KG1 (cell line): Measurements from ENCODE around the gene SCD.

ENCODE experiments used
- DNase-seq: peaks from one replicate; lab custom pipeline; 2025; lab: John Stamatoyannopoulos, UW

SCD gene

DNA sequence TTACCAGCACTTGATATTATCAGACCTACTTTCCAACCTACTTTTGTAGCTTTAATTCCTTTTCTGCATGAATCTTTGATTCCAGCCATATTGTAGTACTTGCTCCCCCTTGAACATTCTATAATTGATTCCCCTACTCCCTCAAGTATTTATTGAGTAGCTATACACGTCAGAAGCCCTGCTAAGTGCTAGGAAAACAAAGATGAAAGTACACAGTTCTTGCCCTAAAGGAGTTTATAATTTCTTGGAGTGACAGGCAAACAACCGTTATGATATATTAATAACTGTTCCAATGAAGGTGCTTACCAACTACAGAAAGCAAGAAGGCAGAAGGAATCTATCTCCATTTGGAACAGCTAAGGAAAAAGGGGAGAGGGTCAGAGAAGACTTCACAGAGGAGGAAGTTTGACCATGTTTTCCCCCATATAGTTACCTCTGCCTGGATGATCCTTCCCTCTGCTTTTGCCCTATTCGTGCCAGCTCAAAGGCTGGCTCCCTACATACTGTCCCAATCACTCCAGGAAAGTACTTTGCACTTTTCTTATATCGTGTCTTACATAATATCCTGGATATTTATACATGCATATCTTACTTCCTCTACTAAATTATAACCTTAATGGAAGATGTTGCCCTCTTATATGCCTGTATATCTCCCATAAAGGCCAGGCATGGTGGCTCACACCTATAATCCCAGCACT lies 54.7 kb downstream of the SCD start:
- DNase-seq = no peak

DNA sequence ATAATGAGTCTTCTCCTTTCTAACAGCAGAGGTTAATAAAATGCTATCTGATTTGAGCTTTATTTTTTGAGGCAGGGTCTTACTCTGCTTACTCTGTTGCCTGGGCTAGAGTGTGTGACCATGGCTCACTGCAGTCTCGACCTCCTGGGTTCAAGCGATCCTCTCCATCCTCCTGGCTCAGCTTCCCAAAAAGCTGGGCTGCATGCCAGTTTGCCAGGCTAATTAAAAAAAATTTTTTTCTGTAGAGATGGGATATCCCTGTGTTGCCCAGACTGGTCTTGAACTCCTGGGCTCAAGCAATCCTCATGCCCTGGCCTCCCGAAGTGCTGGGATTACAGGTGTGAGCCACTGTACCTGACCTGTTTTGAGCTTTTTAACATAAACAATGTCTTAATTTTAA lies 56.7 kb downstream of the SCD start:
- DNase-seq = no peak

DNA sequence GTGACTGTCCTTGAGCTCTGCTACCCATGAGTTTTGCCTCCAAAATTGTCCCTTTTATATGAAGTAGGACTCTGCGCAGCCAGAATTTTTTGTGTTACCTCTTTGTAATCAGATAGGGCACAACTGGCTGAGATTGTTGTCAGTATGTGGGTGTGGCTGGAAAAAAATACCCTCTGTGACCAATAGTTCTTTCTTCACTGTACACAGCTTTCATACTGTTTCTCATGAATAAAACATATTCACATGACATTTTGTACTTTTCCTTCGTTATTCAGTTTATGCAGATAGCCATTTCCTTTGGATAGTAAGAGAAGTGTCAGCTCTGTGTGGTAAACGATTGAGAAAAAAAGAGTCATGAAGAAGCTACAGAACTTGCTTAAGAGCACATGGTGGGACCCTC lies 66.1 kb downstream of the SCD start:
- DNase-seq = no peak
